Activated CD4-positive, alpha-beta T cell treated with anti-CD3 and anti-CD28 coated beads, Interleukin-2, amount 50 U/mL, for 24 hours (primary cell): ENCODE measurements around the gene DNER.
"Not testable (repeated sequence)": the region's sequence is repeated elsewhere in the genome, so short reads cannot be mapped to it uniquely, and the experiment has no call there.

Experiments used
- DNase-seq, 2 donors: peaks; one replicate each; pipeline ENCODE4 v3.0.0-alpha.2; 2020; ENCODE audit warnings: low read depth in 1 of 2, low spot score in 1 of 2

The DNER gene

GRCh38 chr2:229407170-229407569 lies 307.2 kb downstream of the DNER start:
- DNase-seq: no peak

GRCh38 chr2:229405796-229406195 lies 308.6 kb downstream of the DNER start:
- DNase-seq: no peak

- no peak for DNase-seq
Observed at GRCh38 chr2:229403296-229403695, 311.1 kb downstream of the DNER start.

DNA sequence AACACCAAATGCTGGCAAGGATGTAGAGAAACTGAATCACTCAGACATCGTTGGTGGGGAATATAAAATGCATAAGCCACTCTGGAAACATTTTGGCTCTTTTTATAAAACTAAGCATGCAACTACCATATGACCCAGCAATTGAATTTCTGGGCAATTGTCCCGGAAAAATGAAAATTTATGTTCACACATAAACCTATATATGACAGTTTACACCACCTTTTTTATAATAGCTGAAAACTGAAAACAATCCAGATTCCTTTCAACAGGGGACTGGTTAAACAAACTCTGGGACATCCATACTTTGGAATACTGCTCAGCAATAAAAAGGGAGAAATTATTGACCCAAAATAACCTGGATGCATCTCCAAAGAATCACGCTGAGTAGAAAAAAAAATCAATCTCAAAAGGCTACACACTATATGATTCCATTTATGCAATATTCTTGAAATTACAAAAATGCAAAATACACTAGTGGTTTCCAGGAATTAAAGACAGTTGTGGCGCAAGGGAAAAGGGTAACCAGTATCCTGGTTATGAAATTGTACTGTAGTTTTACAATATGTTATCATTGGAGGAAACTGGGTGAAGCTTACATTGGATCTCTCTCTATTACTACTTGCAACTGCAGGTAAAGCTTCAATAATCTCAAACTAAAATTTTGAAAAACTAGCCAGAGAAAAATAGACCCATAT lies 313.0 kb downstream of the DNER start:
- no peak for DNase-seq

DNA sequence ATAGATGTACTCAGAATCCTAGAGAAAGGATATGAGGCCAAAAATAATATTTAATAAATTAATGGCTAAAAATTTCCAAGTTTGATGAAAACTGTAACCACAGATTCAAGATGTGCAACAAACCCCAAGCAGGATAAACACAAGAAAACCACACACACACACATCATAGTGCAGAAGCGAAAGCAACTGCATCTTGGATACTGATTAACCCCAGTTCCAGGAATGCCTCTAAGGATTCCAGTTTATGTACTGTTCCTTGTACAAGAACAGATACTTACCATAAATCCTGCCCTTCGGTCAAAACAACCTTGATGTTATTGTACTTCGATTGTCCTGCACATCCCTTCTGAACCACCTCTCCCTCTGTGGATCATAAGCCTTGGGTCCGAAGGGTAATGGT lies 320.4 kb downstream of the DNER start:
- no peak for DNase-seq

GRCh38 chr2:229392196-229392595 lies 322.2 kb downstream of the DNER start:
- DNase-seq: no peak

GRCh38 chr2:229388731-229389130 lies 325.6 kb downstream of the DNER start:
- no peak for DNase-seq

- no peak for DNase-seq
Observed at GRCh38 chr2:229387866-229388265, 326.5 kb downstream of the DNER start.

DNA sequence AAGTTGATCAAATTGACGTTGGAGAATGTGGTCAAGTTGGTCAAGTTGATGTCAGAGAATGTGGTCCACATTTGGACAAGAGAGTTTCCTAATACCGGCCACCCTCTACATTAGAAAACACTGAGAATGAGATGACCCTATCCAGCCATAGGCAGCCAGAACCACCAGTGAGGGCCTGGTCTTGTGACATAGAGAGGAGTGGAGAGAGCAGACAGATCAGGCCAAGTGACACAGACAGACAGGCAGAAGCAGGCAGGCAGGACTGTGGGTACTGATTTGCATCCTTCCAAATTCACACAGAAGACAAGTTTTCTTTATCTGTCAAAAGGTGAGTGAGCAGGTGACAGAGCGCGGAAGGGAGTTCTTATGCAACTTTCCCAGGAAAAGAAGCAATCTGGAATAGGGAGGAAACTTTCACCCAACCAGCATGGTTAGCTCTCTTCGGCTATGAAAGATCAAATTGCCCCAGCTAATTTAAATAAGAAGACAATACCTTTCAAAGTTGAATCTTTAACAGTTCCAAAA lies 334.2 kb downstream of the DNER start:
- no peak for DNase-seq

DNA sequence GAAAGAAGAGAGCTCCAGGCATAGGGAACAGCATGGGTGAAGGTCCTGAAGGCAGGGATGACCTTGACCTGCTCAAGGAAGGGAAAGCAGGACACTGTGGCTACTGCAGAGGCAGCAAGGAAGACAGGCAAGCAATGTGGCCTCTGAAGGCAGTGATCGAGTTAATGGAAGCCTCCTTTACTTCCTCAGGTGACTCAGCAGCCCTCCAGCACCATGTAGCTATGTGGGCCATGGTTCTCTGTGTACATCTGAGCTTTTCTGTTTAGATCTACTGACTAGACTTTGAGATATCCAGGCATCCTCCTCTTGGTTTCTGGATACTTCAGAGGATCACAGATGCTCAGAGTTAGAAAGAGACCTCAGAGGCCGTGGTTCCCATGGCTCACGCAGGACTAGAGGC lies 336.0 kb downstream of the DNER start:
- DNase-seq: no peak

- no peak for DNase-seq
Observed at GRCh38 chr2:229376866-229377265, 337.5 kb downstream of the DNER start.

GRCh38 chr2:229375251-229375650 lies 339.1 kb downstream of the DNER start:
- no peak for DNase-seq

DNA sequence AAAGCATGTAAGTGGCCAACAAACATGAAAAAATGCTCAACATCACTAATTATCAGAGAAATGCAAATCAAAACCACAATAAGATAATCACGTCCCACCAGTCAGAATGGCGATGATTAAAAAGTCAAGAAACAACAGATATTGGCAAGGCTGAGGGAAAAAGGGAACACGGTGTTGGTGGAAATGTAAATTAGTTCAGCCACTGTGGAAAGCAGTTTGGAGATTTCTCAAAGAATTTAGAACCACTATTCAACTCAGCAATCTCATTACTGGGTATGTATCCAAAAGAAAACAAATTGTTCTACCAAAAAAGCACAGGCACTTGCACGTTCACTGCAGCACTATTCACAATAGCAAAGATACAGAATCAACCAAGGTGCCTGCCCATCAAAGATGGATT lies 341.0 kb downstream of the DNER start:
- DNase-seq: not testable (repeated sequence)

DNA sequence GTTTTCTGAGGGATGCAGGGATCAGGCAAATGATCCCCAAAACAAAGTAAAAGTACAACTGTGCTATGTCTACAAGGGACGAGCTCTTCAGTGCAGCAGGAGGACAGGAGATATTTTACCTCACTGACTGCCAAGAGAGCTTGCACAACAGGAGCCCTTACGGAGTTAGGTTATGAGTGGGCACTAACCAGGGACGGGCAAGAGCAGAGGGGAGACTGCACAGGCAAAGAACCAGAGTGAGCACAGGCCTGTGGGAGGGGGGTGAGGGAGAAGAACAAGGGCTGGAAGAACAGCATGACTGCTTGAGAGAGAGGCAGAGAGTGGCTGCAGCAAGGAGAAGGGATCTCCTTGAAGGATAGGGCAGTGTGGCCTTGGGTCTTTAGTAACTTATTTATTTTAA lies 342.1 kb downstream of the DNER start:
- DNase-seq: no peak

DNA sequence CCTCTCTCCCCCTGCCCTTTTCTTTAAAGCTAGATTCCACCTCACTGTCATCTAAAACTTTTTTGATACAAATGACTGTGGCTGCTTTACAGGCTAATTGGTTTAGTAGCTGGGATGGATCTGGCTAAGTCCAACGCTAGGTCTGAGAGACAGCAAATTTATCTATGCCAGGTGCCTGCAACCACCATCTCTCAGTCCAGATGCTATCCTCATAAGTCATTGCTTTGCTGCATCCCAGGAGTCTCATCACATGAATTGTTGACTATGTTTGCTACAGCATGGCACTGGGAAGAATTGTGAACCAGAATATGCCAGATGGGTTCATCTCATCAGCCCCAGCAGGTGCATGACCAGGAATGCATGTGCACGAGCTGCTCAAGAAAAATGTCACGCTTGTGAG lies 343.3 kb downstream of the DNER start:
- DNase-seq: no peak

DNA sequence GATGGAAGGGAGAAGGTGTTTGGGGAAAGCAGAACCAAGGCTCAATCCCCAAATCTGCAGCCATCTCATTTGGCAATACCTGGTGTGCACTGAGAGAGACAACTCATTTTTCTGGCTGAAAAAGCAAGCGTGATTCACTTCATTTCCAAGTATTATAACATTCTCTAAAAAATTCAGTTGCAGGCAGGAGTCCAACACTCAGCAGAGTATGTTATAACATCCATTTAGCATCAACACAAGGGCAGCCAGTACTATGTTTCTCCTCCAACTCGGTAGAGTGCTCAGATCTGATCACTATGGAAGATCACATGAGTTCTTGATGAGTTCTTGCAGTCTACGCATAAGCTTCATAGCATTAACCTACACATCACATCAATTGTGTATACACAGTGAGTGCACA lies 343.8 kb downstream of the DNER start:
- no peak for DNase-seq

- DNase-seq: no peak
Observed at GRCh38 chr2:229363185-229363814, 351.1 kb downstream of the DNER start.

DNA sequence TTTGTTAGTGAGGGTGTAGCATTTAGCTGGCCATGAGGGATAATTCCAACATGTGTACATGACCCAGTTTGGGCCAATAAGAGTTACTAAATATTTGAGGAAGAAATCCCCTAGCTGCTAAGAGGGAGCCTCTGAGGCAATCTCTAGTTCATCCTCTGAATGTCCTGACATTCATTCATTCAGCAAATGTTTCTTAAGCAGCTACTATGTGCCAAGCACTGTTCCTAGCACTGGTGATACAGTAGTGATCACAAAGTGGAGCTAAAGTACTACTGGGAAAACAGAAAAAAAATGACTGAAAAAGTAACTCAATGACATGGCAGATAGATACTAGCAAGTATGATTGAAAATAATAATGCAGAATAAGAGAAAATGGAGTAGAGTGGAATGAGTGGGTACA lies 363.5 kb downstream of the DNER start:
- no peak for DNase-seq

GRCh38 chr2:229350117-229350805 lies 364.1 kb downstream of the DNER start:
- no peak for DNase-seq

GRCh38 chr2:229348128-229348527 lies 366.2 kb downstream of the DNER start:
- DNase-seq: no peak

- DNase-seq: no peak
Observed at GRCh38 chr2:229346816-229347540, 367.4 kb downstream of the DNER start.

- DNase-seq: no peak
Observed at GRCh38 chr2:229344955-229345354, 369.4 kb downstream of the DNER start.
